H9 (cell line): ENCODE measurements around the gene TMEM234. TPM values are rescaled to one million over a fixed set of nuclear protein-coding genes. Genes with fewer than 3 reads are reported as not detected.

Experiments used
- DNase-seq: peaks from one replicate; pipeline ENCODE4 v3.0.0-alpha.2; 2017
- H2AFZ ChIP-seq: one replicate; pipeline ENCODE4 v1.6.1; 2013; ENCODE audit warnings: mild to moderate bottlenecking, low read length, control low read depth, moderate library complexity
- H2AK5ac ChIP-seq: 2 replicates; pipeline ENCODE4 v1.6.1; 2013; ENCODE audit warnings: low read length, control low read depth, mixed read lengths; ENCODE audit not compliant: insufficient read length
- H2BK120ac ChIP-seq: one replicate; pipeline ENCODE4 v1.6.1; 2013; ENCODE audit warnings: low read depth, mild to moderate bottlenecking, low read length, control low read depth, inconsistent platforms; ENCODE audit not compliant: poor library complexity, severe bottlenecking
- H2BK12ac ChIP-seq: 2 replicates; pipeline ENCODE4 v1.6.1; 2013; ENCODE audit warnings: low read length, control low read depth, mixed read lengths, low read depth; ENCODE audit not compliant: insufficient read length
- H2BK15ac ChIP-seq: 2 replicates; pipeline ENCODE4 v1.6.1; 2013; ENCODE audit warnings: low read depth, low read length, control low read depth
- H2BK20ac ChIP-seq: one replicate; pipeline ENCODE4 v1.6.1; 2013; ENCODE audit warnings: low read depth, mild to moderate bottlenecking, low read length, control low read depth, inconsistent platforms; ENCODE audit not compliant: poor library complexity, severe bottlenecking
- H2BK5ac ChIP-seq: 2 replicates; pipeline ENCODE4 v1.6.1; 2013; ENCODE audit warnings: low read length, control low read depth, mixed read lengths; ENCODE audit not compliant: insufficient read length
- H3K14ac ChIP-seq: 2 replicates; pipeline ENCODE4 v1.6.1; 2013; ENCODE audit warnings: low read length, control low read depth; ENCODE audit not compliant: insufficient read depth
- H3K18ac ChIP-seq: 2 replicates; pipeline ENCODE4 v1.6.1; 2013; ENCODE audit warnings: low read depth, mild to moderate bottlenecking, mixed read lengths, low read length, control low read depth; ENCODE audit not compliant: insufficient read length
- H3K23ac ChIP-seq: 2 replicates; pipeline ENCODE4 v1.6.1; 2013; ENCODE audit warnings: low read length, control low read depth, mixed read lengths, low read depth; ENCODE audit not compliant: insufficient read length
- H3K23me2 ChIP-seq: 2 replicates; pipeline ENCODE4 v1.6.1; 2013; ENCODE audit warnings: low read depth, mild to moderate bottlenecking, mixed read lengths, low read length, control low read depth; ENCODE audit not compliant: insufficient read length, poor library complexity, severe bottlenecking
- H3K27ac ChIP-seq: 2 replicates; pipeline ENCODE4 v1.5.1; 2013; ENCODE audit warnings: low read length, control low read depth, mixed read lengths, low read depth; ENCODE audit not compliant: insufficient read length
- H3K27me3 ChIP-seq: 2 replicates; pipeline ENCODE4 v1.6.1; 2013; ENCODE audit warnings: low read length, control low read depth, inconsistent platforms; ENCODE audit not compliant: insufficient read depth
- H3K4ac ChIP-seq: 2 replicates; pipeline ENCODE4 v1.6.1; 2013; ENCODE audit warnings: low read depth, mild to moderate bottlenecking, control low read depth, inconsistent platforms, low read length, moderate library complexity
- H3K4me1 ChIP-seq: 2 replicates; pipeline ENCODE4 v1.6.1; 2013; ENCODE audit warnings: low read length, control low read depth, inconsistent platforms; ENCODE audit not compliant: insufficient read depth
- H3K4me2 ChIP-seq: 2 replicates; pipeline ENCODE4 v1.6.1; 2013; ENCODE audit warnings: low read length, control low read depth, mixed read lengths; ENCODE audit not compliant: insufficient read length, insufficient read depth
- H3K56ac ChIP-seq: 2 replicates; pipeline ENCODE4 v1.6.1; 2013; ENCODE audit warnings: low read depth, mild to moderate bottlenecking, mixed read lengths, low read length, control low read depth; ENCODE audit not compliant: insufficient read length
- H3K79me1 ChIP-seq: 2 replicates; pipeline ENCODE4 v1.6.1; 2013; ENCODE audit warnings: low read depth, mild to moderate bottlenecking, moderate library complexity, low read length, control low read depth, inconsistent platforms; ENCODE audit not compliant: insufficient read depth, poor library complexity, severe bottlenecking
- H3K79me2 ChIP-seq: 2 replicates; pipeline ENCODE4 v1.6.1; 2013; ENCODE audit warnings: low read length, control low read depth, inconsistent platforms; ENCODE audit not compliant: insufficient read depth
- H3K9ac ChIP-seq: 2 replicates; pipeline ENCODE4 v1.6.1; 2013; ENCODE audit warnings: low read length, control low read depth, mixed read lengths; ENCODE audit not compliant: insufficient read length; ENCODE audit errors: extremely low read depth
- H3K9me3 ChIP-seq: one replicate; pipeline ENCODE4 v1.6.1; 2013; ENCODE audit warnings: low read depth, low read length, inconsistent platforms; ENCODE audit not compliant: control insufficient read depth
- H3T11ph ChIP-seq: one replicate; pipeline ENCODE4 v1.6.1; 2013; ENCODE audit warnings: mild to moderate bottlenecking, low read length, control low read depth, inconsistent platforms
- H4K20me1 ChIP-seq: one replicate; pipeline ENCODE4 v1.6.1; 2013; ENCODE audit not compliant: control insufficient read depth, insufficient read length, insufficient read depth
- H4K5ac ChIP-seq: 2 replicates; pipeline ENCODE4 v1.6.1; 2013; ENCODE audit warnings: low read depth, mild to moderate bottlenecking, mixed read lengths, low read length, control low read depth; ENCODE audit not compliant: insufficient read length
- H4K8ac ChIP-seq: replicated peaks from 2 replicates; pipeline ENCODE4 v1.6.1; 2013; ENCODE audit warnings: low read length, control low read depth, mixed read lengths, low read depth; ENCODE audit not compliant: insufficient read length
- H4K91ac ChIP-seq: 2 replicates; pipeline ENCODE4 v1.6.1; 2013; ENCODE audit warnings: low read depth, mild to moderate bottlenecking, moderate library complexity, mixed read lengths, low read length, control low read depth; ENCODE audit not compliant: insufficient read length
- H3K27ac Mint-ChIP-seq, 3 experiments: 2 replicates in 2 of 3; 3 replicates in 1 of 3; pipeline ENCODE4 v1.8.0; 2020 to 2021; ENCODE audit warnings: mixed read lengths in 3 of 3, mild to moderate bottlenecking in 1 of 3, moderate library complexity in 1 of 3
- H3K27me3 Mint-ChIP-seq: 2 replicates; pipeline ENCODE4 v1.8.0; 2021; ENCODE audit warnings: low read depth, mild to moderate bottlenecking, moderate library complexity, mixed read lengths
- H3K36me3 Mint-ChIP-seq, 3 experiments: 2 replicates in 2 of 3; 3 replicates in 1 of 3; pipeline ENCODE4 v1.8.0; 2020 to 2021; ENCODE audit warnings: low read depth in 3 of 3, mixed read lengths in 3 of 3; ENCODE audit not compliant: insufficient read depth in 1 of 3
- H3K4me1 Mint-ChIP-seq, 2 experiments: 2 replicates each; pipeline ENCODE4 v1.8.0; 2020; ENCODE audit warnings: mixed read lengths in 2 of 2
- H3K4me3 Mint-ChIP-seq, 2 experiments: 2 replicates in 1 of 2; 3 replicates in 1 of 2; pipeline ENCODE4 v1.8.0; 2020 to 2021; ENCODE audit warnings: mild to moderate bottlenecking in 2 of 2, mixed read lengths in 2 of 2, moderate library complexity in 1 of 2
- H3K9me3 Mint-ChIP-seq, 2 experiments: 2 replicates in 1 of 2; 3 replicates in 1 of 2; pipeline ENCODE4 v1.8.0; 2020; ENCODE audit warnings: mild to moderate bottlenecking in 2 of 2, mixed read lengths in 2 of 2, moderate library complexity in 1 of 2
- CTCF ChIP-seq: fragments of 200-600 bp; sonication (generic); conservative IDR thresholded peaks from 3 replicates; pipeline ENCODE4 v1.8.0; 2021; ENCODE audit warnings: antibody characterized with exemption, mild to moderate bottlenecking
- WGBS: extraction: QIAGEN DNeasy Blood & Tissue Kit; methylation state at CpG from one replicate; pipeline ENCODE4 v1.1.7; 2013; ENCODE audit warnings: missing lambda C conversion rate, low lambda C conversion rate, mixed read lengths; ENCODE audit not compliant: insufficient read length; ENCODE audit errors: extremely low coverage; 5-methylcytosine and 5-hydroxymethylcytosine counted together
- total RNA-seq: library from RNA; stranded (reverse); gene quantifications from 2 replicates; pipeline ENCODE4 v1.2.1, GENCODE V29; 2021

TMEM234 gene
- total RNA-seq, 1 experiment from 2014 or later: 19.7 TPM

GRCh38 chr1:32179443-32180185 lies 42.5 kb downstream of the TMEM234 start, which contains the start of gene TXLNA:
Gene TXLNA (plus strand): TSS chr1:32179675. CDS start chr1:32180346, 671 bp downstream.
- H4K8ac ChIP-seq: no peak within 1 kb of the TSS
- H4K91ac ChIP-seq: no peak within 1 kb of the TSS
- no CpG with 5 or more reads among the region's 79 CpGs for WGBS
- no peak within 1 kb of the TSS for H3K27ac ChIP-seq
- no peak within 1 kb of the TSS for H4K5ac ChIP-seq
- H3K9ac ChIP-seq: peak within 1 kb of the TSS; percentile 64
- no peak within 1 kb of the TSS for H2BK5ac ChIP-seq
- H3K23ac ChIP-seq: no peak within 1 kb of the TSS
- H2AFZ ChIP-seq: no peak within 1 kb of the TSS
- H2AK5ac ChIP-seq: no peak within 1 kb of the TSS
- no peaks in the 10 kb centered on the region for H3K9me3 ChIP-seq
- H3T11ph ChIP-seq: no peak within 1 kb of the TSS
- H2BK120ac ChIP-seq: no peak within 1 kb of the TSS
- Mint-ChIP-seq H3K27ac (peak within 1 kb of the TSS; percentile 96 to 98 (median 97)), H3K36me3 (peaks cover 28 to 54% (median 39%) of the 10 kb centered on the region in 3 experiments), H3K4me3 (peak within 1 kb of the TSS; percentile 92), H3K9me3 (no peaks in the 10 kb centered on the region), H3K4me1 (peaks cover 28 to 33% of the 10 kb centered on the region in 2 experiments), H3K27me3 (no peaks in the 10 kb centered on the region)
- H3K4ac ChIP-seq: no peak within 1 kb of the TSS
- no peak within 1 kb of the TSS for H3K56ac ChIP-seq
- H3K27me3 ChIP-seq: no peaks in the 10 kb centered on the region
- no peaks in the 10 kb centered on the region for H4K20me1 ChIP-seq
- H3K14ac ChIP-seq: peak within 1 kb of the TSS; percentile 33
- H3K18ac ChIP-seq: peak within 1 kb of the TSS; percentile 20
- peaks cover 7% of the 10 kb centered on the region for H3K23me2 ChIP-seq
- DNase-seq: peak; percentile 97
- H3K79me1 ChIP-seq: peaks cover 6% of the 10 kb centered on the region
- H3K4me2 ChIP-seq: peak within 1 kb of the TSS; percentile 77
- H2BK12ac ChIP-seq: no peak within 1 kb of the TSS
- peaks cover 6% of the 10 kb centered on the region for H3K4me1 ChIP-seq
- no peak within 1 kb of the TSS for H2BK20ac ChIP-seq
- H3K79me2 ChIP-seq: peaks cover 4% of the 10 kb centered on the region; the same call in 1 of the 2 replicates
- no peak for TF ChIP-seq CTCF
- H2BK15ac ChIP-seq: no peak within 1 kb of the TSS
